Measurements from ENCODE around the gene SFTPA2.
"Not testable (repeated sequence)": the region's sequence is repeated elsewhere in the genome, so short reads cannot be mapped to it uniquely, and the experiment has no call there.

The SFTPA2 gene

DNA sequence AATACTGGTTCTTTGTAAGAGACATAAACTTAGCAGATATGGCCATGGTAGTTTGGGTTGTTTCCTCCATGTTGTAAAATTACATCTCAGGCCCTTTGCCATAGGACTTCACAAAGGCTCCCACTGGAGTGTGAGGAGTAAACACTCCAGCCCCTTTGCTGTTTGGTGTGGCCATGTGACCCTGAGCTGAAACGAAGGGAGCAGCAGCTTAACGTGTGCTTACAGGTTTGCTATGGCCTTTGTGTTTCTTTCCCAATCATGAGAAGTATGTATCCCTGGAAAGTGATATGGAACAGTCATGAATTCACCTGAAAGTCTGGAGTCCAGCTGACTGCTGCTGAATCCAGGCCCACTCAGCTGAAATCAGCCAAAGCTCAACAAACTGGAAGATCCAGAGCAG is 26.7 kb upstream of the SFTPA2 start:
- no peak overlapping the region for H3K4me2 ChIP-seq (ENCODE audit: low read depth, low read length)
- no peaks in the 10 kb centered on the region for H3K36me3 ChIP-seq (replicated peaks; ENCODE audit: insufficient read depth, low read length)
- H3K9ac ChIP-seq (ENCODE audit: low read length), result no peak overlapping the region
- H4K20me1 ChIP-seq (ENCODE audit: insufficient read depth, low read length), result no peaks in the 10 kb centered on the region
- no peak for DNase-seq
- H3F3A ChIP-seq (ENCODE audit: insufficient read depth, low read length), result no peaks in the 10 kb centered on the region
- no peak overlapping the region for H2AFZ ChIP-seq (ENCODE audit: low read length)
- H3K79me2 ChIP-seq (ENCODE audit: low read length), result no peaks in the 10 kb centered on the region
- no peak overlapping the region for H3K27ac ChIP-seq (ENCODE audit: low read length)
- H3K4me3 ChIP-seq (ENCODE audit: low read length), result no peak overlapping the region
- TF ChIP-seq EZH2 (optimal IDR thresholded peaks at IDR 0.05; ENCODE audit: low read depth, low read length), result no peak
- TF ChIP-seq EZH2phosphoT487 (IDR thresholded peaks at IDR 0.05; ENCODE audit: low read length), result no peak
- TF ChIP-seq, protein P1, sequence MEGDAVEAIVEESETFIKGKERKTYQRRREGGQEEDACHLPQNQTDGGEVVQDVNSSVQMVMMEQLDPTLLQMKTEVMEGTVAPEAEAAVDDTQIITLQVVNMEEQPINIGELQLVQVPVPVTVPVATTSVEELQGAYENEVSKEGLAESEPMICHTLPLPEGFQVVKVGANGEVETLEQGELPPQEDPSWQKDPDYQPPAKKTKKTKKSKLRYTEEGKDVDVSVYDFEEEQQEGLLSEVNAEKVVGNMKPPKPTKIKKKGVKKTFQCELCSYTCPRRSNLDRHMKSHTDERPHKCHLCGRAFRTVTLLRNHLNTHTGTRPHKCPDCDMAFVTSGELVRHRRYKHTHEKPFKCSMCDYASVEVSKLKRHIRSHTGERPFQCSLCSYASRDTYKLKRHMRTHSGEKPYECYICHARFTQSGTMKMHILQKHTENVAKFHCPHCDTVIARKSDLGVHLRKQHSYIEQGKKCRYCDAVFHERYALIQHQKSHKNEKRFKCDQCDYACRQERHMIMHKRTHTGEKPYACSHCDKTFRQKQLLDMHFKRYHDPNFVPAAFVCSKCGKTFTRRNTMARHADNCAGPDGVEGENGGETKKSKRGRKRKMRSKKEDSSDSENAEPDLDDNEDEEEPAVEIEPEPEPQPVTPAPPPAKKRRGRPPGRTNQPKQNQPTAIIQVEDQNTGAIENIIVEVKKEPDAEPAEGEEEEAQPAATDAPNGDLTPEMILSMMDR (IDR thresholded peaks at IDR 0.05; ENCODE audit: low read length), result no peak
- no peaks in the 10 kb centered on the region for H3K9me3 ChIP-seq (replicated peaks; ENCODE audit: insufficient read depth, low read length)
- no peaks in the 10 kb centered on the region for H3K9me2 ChIP-seq (replicated peaks; ENCODE audit: insufficient read depth, low read length)
- H3K4me1 ChIP-seq (ENCODE audit: low read length), result no peaks in the 10 kb centered on the region
- H3K27me3 ChIP-seq (replicated peaks; ENCODE audit: insufficient read depth, low read length), result no peaks in the 10 kb centered on the region

DNA sequence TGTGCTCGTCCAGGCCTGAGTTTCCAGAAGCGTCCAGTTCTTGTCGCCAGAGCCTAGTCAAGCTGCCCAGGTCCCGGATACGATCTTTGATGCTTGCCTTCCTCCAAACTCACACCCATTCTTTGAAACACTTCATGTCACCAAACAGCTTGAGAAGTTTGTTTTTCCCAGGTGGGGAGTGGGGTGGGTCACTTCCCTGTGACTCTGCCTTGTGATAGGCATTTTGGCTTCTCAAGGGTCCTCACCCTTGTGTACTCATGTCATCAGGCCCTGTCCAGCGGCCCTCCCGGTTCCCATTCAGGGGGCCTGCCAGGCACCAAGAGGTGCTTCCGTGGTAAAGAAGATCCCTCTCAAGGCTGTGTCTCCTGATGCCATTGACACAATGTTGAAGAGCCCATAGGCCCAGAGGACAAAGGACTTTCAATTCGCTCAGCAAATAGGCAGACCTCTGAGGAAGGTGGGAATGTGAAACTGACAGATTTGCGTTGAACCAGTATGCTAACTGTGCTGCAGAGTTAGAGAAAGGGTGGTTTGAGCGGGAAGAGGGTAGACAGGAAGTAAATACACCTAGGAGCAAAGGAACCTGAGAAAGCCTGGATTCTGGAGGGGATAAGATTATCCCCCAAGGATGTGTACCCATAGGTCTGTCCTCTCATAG is 25.8 kb upstream of the SFTPA2 start:
- no peaks in the 10 kb centered on the region for H3K9me2 ChIP-seq (replicated peaks; ENCODE audit: insufficient read depth, low read length)
- no peak overlapping the region for H3K4me2 ChIP-seq (ENCODE audit: low read depth, low read length)
- no peaks in the 10 kb centered on the region for H3K9me3 ChIP-seq (replicated peaks; ENCODE audit: insufficient read depth, low read length)
- no peaks in the 10 kb centered on the region for H4K20me1 ChIP-seq (ENCODE audit: insufficient read depth, low read length)
- TF ChIP-seq EZH2phosphoT487 (IDR thresholded peaks at IDR 0.05; ENCODE audit: low read length), result no peak
- TF ChIP-seq, protein P1 (IDR thresholded peaks at IDR 0.05; ENCODE audit: low read length), result no peak
- TF ChIP-seq EZH2 (optimal IDR thresholded peaks at IDR 0.05; ENCODE audit: low read depth, low read length), result no peak
- no peaks in the 10 kb centered on the region for H3K79me2 ChIP-seq (ENCODE audit: low read length)
- no peak overlapping the region for H2AFZ ChIP-seq (ENCODE audit: low read length)
- H3K9ac ChIP-seq (ENCODE audit: low read length), result no peak overlapping the region
- no peak overlapping the region for H3K4me3 ChIP-seq (ENCODE audit: low read length)
- no peaks in the 10 kb centered on the region for H3F3A ChIP-seq (ENCODE audit: insufficient read depth, low read length)
- no peaks in the 10 kb centered on the region for H3K36me3 ChIP-seq (replicated peaks; ENCODE audit: insufficient read depth, low read length)
- no peak overlapping the region for H3K27ac ChIP-seq (ENCODE audit: low read length)
- no peak for DNase-seq
- H3K4me1 ChIP-seq (ENCODE audit: low read length), result no peaks in the 10 kb centered on the region
- H3K27me3 ChIP-seq (replicated peaks; ENCODE audit: insufficient read depth, low read length), result no peaks in the 10 kb centered on the region

DNA sequence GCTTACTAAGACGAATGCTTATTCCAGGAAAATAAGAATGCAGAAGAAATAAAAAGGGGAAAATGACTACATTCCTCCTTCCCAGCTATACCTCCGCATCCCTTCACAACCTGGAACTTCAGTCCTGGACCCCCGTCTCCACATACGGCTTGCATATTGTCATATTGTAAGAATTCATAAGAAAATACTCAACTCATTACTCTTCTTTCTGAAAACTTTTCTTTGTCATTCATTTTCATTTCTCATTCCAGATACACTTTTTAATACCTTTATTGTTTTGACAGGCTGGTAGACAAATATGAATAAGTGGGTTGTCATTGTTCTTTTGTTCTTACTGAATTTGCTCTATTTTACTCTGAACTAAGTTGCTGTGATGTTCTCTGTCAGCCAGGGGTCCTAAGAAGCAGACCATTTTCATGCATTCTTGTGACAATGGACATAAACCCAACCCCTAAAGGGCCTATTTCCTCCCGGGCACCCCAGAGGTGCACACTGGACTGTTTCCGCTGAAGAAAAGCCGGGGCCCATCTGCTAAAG is 23.3 kb upstream of the SFTPA2 start:
- H3F3A ChIP-seq (ENCODE audit: insufficient read depth, low read length), result no peaks in the 10 kb centered on the region
- no peaks in the 10 kb centered on the region for H3K36me3 ChIP-seq (replicated peaks; ENCODE audit: insufficient read depth, low read length)
- H3K4me3 ChIP-seq (ENCODE audit: low read length), result no peak overlapping the region
- no peak for DNase-seq
- H3K27ac ChIP-seq (ENCODE audit: low read length), result no peak overlapping the region
- no peak overlapping the region for H2AFZ ChIP-seq (ENCODE audit: low read length)
- no peaks in the 10 kb centered on the region for H3K27me3 ChIP-seq (replicated peaks; ENCODE audit: insufficient read depth, low read length)
- no peaks in the 10 kb centered on the region for H4K20me1 ChIP-seq (ENCODE audit: insufficient read depth, low read length)
- H3K4me2 ChIP-seq (ENCODE audit: low read depth, low read length), result no peak overlapping the region
- TF ChIP-seq EZH2phosphoT487 (IDR thresholded peaks at IDR 0.05; ENCODE audit: low read length) (no peak), EZH2 (optimal IDR thresholded peaks at IDR 0.05; ENCODE audit: low read depth, low read length) (no peak)
- TF ChIP-seq, protein P1 (IDR thresholded peaks at IDR 0.05; ENCODE audit: low read length), result no peak
- no peaks in the 10 kb centered on the region for H3K9me3 ChIP-seq (replicated peaks; ENCODE audit: insufficient read depth, low read length)
- H3K9ac ChIP-seq (ENCODE audit: low read length), result no peak overlapping the region
- no peaks in the 10 kb centered on the region for H3K9me2 ChIP-seq (replicated peaks; ENCODE audit: insufficient read depth, low read length)
- no peaks in the 10 kb centered on the region for H3K79me2 ChIP-seq (ENCODE audit: low read length)
- H3K4me1 ChIP-seq (ENCODE audit: low read length), result no peaks in the 10 kb centered on the region

DNA sequence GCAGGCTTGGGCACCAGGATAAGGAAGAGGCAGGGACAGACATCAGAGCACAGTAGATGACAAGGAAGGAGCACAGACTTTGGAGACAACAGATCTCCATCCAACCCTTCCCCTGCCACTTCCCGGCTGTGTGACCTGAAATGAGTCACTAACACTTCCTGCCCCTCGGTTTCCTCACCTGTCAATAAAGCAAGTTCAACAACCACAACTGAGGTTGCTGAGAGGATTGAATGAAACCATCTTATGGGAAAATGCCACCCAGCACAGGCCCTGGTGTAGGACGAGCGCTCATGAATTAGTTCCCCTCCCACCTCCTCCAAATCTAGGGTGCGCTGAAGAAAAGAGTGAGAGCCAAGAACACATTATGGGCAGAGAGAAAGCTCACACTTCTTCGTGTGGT is 22.7 kb upstream of the SFTPA2 start:
- not testable (repeated sequence) for H4K20me1 ChIP-seq (ENCODE audit: insufficient read depth, low read length); H3K4me1 ChIP-seq (ENCODE audit: low read length); H3K4me3 ChIP-seq (ENCODE audit: low read length); H3K79me2 ChIP-seq (ENCODE audit: low read length); H3K27ac ChIP-seq (ENCODE audit: low read length); H3F3A ChIP-seq (ENCODE audit: insufficient read depth, low read length); H3K4me2 ChIP-seq (ENCODE audit: low read depth, low read length); H2AFZ ChIP-seq (ENCODE audit: low read length); H3K9ac ChIP-seq (ENCODE audit: low read length); DNase-seq; H3K9me2 ChIP-seq (replicated peaks; ENCODE audit: insufficient read depth, low read length); H3K36me3 ChIP-seq (replicated peaks; ENCODE audit: insufficient read depth, low read length); H3K27me3 ChIP-seq (replicated peaks; ENCODE audit: insufficient read depth, low read length); H3K9me3 ChIP-seq (replicated peaks; ENCODE audit: insufficient read depth, low read length)
